Measurements from ENCODE around the gene IRF4.

- TF ChIP-seq, protein P1, sequence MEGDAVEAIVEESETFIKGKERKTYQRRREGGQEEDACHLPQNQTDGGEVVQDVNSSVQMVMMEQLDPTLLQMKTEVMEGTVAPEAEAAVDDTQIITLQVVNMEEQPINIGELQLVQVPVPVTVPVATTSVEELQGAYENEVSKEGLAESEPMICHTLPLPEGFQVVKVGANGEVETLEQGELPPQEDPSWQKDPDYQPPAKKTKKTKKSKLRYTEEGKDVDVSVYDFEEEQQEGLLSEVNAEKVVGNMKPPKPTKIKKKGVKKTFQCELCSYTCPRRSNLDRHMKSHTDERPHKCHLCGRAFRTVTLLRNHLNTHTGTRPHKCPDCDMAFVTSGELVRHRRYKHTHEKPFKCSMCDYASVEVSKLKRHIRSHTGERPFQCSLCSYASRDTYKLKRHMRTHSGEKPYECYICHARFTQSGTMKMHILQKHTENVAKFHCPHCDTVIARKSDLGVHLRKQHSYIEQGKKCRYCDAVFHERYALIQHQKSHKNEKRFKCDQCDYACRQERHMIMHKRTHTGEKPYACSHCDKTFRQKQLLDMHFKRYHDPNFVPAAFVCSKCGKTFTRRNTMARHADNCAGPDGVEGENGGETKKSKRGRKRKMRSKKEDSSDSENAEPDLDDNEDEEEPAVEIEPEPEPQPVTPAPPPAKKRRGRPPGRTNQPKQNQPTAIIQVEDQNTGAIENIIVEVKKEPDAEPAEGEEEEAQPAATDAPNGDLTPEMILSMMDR (IDR thresholded peaks at IDR 0.05; ENCODE audit: low read depth, low read length) = no peak
- no peak for TF ChIP-seq POLR2A (IDR thresholded peaks at IDR 0.05; ENCODE audit: extremely low read depth, insufficient read length)
These were observed 516 bp upstream of the IRF4 start for GRCh38 chr6:390914-391558.

Measured in NB4 (cell line).